GM12865 (cell line): ENCODE measurements around the gene ATP9B.

Experiments used
- DNase-seq: peaks from one replicate; pipeline ENCODE4 v3.0.0; 2010; ENCODE audit warnings: low read depth
- H3K4me3 ChIP-seq: 2 replicates; pipeline ENCODE4 v1.5.1; 2011; ENCODE audit warnings: mild to moderate bottlenecking, low read depth, low read length, control low read depth
- TF ChIP-seq, protein P1 (sequence below): IDR thresholded peaks from 2 replicates; pipeline ENCODE4 v1.5.1; 2011; ENCODE audit warnings: low read length, control low read depth, low read depth, inconsistent platforms; ENCODE audit not compliant: insufficient read depth; ENCODE audit errors: missing control alignments

The ATP9B gene

DNA sequence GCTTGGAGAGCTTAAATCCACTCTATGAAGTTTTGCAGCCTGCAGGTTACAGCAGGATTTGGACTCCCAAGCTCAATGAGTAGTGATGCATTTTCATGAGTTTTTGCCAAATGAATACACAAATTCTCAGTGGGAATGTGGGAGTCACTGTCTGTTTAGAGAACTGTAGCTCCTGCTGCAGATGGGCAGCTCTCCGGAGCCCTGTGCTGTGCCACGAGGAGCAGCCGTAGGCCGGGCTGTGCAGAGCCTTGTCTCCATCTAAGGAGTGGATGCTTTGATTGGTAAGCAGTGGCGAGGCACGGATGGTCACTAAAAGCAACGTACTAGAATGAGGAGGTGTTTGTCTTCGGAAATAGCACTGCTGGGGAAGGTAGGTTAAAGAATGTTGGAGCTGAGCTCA lies 230.5 kb downstream of the ATP9B start:
- TF ChIP-seq, protein P1, sequence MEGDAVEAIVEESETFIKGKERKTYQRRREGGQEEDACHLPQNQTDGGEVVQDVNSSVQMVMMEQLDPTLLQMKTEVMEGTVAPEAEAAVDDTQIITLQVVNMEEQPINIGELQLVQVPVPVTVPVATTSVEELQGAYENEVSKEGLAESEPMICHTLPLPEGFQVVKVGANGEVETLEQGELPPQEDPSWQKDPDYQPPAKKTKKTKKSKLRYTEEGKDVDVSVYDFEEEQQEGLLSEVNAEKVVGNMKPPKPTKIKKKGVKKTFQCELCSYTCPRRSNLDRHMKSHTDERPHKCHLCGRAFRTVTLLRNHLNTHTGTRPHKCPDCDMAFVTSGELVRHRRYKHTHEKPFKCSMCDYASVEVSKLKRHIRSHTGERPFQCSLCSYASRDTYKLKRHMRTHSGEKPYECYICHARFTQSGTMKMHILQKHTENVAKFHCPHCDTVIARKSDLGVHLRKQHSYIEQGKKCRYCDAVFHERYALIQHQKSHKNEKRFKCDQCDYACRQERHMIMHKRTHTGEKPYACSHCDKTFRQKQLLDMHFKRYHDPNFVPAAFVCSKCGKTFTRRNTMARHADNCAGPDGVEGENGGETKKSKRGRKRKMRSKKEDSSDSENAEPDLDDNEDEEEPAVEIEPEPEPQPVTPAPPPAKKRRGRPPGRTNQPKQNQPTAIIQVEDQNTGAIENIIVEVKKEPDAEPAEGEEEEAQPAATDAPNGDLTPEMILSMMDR: no peak

DNA sequence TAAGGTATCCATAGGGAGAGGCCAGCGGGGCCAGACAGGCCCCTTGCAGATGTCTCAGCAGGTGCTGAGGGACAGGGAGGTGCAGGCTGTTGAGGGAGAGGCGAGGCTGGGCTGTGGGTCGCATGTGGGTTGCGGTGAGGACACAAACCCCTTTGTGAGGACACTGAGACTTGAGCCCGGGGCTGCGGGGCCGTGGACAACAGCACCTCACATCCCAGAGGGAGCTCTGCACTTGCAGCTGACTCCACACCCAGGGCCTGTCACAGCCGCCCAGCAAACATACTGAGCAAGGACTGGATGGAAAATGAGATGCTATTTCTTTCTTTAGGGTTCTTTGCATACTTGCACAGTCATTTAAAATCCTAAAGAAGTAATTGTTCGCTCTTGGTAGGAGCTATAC lies 231.2 kb downstream of the ATP9B start:
- TF ChIP-seq, protein P1: no peak
- H3K4me3 ChIP-seq: no peak overlapping the region
- DNase-seq: no peak

More for the DNA sequence above, 230.5 kb downstream of the ATP9B start:
- no peak for DNase-seq
- H3K4me3 ChIP-seq: no peak overlapping the region

DNA sequence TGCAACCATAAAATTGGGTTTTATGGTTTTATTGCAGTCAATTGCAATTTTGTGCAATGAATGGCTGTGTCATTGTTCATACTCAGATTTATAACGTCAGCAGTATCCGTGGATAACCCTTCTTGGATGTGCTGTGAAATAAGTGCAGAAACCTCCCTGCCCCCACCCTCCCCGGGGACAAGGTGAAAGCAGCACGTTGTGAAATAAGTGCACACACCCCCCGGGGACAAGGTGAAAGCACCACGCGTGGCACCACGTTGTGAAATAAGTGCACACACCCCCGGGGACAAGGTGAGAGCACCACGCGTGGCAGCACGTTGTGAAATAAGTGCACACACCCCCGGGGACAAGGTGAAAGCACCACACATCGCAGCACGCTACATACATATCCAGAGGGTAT lies 232.9 kb downstream of the ATP9B start:
- H3K4me3 ChIP-seq: no peak overlapping the region
- no peak for DNase-seq
- TF ChIP-seq, protein P1: no peak

DNA sequence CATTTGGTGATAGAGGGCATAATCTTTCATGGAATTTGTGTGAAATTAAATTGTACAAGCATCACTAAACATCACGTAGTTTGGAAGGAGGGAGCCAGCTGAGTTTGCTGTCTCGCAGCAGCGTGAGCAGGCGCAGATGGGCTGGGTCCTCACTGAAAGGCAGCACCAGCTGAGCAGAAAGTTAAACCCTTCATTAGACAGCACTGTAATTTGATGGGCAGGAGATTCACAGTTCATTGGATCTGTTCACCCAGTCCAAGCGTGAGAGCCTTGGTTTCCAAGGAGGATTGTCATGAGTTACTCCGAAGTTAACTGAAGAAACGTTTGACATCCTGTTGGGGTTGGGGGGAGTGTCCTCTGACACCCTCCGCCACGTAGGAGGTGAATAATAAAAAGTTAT lies 236.7 kb downstream of the ATP9B start:
- TF ChIP-seq, protein P1: no peak
- DNase-seq: no peak
- no peak overlapping the region for H3K4me3 ChIP-seq

DNA sequence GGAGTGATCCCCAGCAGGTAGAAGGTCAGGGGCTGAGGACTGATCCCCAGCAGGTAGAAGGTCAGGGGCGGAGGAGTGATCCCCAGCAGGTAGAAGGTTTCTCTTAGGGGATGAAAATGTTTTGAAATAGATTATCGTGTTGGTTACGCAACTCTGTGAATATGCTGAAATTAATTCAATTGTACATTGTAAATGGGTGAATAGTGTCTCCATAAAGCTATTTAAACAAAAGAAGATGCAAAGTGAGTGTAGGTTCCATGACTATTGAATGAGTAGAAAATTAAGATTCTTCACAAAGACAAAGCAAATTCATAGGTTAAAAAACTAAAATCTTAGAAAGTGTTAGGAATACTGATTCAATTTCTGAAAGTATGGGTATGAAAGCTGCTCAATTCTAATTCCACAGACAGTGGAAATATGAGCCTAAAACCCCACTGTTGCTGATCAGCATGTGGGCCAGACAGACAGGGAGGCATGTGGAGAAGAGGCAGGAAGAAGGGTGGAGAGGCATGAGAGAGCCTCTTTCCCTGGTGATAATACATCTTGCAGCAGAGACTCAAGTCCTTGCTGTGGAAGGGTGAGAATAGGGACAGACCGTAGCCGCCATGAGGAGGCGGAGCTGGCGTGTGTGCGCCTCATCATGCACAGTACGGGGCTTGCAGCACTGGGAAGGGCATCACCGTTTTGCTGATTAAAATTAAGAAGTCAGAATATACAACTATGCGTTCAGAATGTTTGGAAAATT lies 240.6 kb downstream of the ATP9B start:
- no peak overlapping the region for H3K4me3 ChIP-seq
- no peak for DNase-seq
- TF ChIP-seq, protein P1: no peak

DNA sequence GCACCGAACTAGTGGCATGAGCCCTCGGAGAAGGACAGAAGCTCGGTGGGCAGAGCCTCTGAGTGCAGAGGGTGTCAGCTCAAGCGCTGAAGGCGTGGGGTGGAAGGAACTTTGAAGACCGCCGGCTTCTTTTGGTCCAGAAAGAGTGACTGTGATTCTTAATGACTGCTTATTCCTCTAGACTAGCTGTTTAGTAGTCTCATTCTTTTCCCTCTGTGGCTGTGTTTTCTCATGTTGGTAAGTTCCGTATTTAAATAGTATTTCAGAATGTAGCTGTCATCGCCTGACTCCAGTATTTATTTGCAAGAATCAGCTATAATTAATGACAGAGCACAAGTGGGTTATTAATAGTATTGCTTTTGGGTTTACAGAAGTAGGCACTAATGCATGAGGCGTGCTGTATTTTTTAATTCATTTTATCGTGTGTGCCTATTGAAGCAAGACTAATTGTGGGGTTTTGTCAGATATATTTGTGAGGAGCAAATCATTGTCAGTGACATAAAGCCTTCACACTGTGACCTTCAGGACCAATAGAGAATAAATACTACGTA lies 245.7 kb downstream of the ATP9B start:
- DNase-seq: no peak
- TF ChIP-seq, protein P1: no peak
- no peak overlapping the region for H3K4me3 ChIP-seq

DNA sequence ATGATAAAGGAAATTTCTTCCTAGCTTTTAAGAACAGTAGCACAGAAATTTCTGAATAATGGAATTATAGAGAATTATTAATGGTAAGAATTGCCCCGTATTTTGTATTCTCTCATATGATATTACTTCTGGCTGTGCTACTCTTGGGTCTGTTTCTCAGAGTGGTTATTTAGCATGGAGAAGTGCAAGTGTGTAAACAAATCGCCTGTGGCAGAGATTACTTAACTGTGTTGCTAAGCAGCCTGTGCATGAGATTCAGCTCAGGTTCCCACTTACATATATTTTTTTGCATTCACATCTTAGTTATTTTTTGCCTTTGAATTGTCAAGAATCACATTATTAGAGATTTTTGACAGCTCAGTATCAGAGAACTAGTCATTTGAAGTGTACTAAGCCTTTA lies 246.4 kb downstream of the ATP9B start:
- no peak overlapping the region for H3K4me3 ChIP-seq
- TF ChIP-seq, protein P1: no peak
- no peak for DNase-seq
